K562 (cell line): Measurements from ENCODE around the gene PHYKPL.

Experiments used
- CBX3 ChIP-seq, 2 experiments: IDR thresholded peaks; 1 replicate in 1 of 2; 2 replicates in 1 of 2; pipeline ENCODE4 v1.6.1; 2012; ENCODE audit warnings: inconsistent platforms in 2 of 2, low read length in 2 of 2, borderline replicate concordance in 1 of 2, control low read depth in 1 of 2
- CBX5 ChIP-seq: IDR thresholded peaks from 2 replicates; pipeline ENCODE4 v1.6.1; 2014; ENCODE audit warnings: low read depth, borderline replicate concordance
- EZH2 ChIP-seq: IDR thresholded peaks from 2 replicates; pipeline ENCODE4 v1.6.1; 2012; ENCODE audit warnings: low read depth, mild to moderate bottlenecking, inconsistent platforms, low read length, borderline replicate concordance
- NFE2L1 ChIP-seq: fragments of 450-650 bp; IDR thresholded peaks from 2 replicates; pipeline ENCODE4 v1.6.1; 2016; ENCODE audit warnings: missing genetic modification characterization, low read depth, mild to moderate bottlenecking, missing compliant biosample characterization, moderate library complexity, borderline replicate concordance
- PHB2 ChIP-seq: fragments of 450-650 bp; IDR thresholded peaks from 2 replicates; pipeline ENCODE4 v1.6.1; 2017; ENCODE audit warnings: low read depth
- TBL1XR1 ChIP-seq, 2 experiments: IDR thresholded peaks; 2 replicates each; pipeline ENCODE4 v1.6.1; 2012; ENCODE audit warnings: improper control_type of control experiment in 2 of 2, low read length in 2 of 2, mild to moderate bottlenecking in 1 of 2
- TF ChIP-seq, protein P1 (sequence below): fragments of 450-650 bp; IDR thresholded peaks from 2 replicates; pipeline ENCODE4 v1.7.1; 2018; ENCODE audit warnings: mild to moderate bottlenecking, low read depth; ENCODE audit not compliant: partially characterized antibody
- TF ChIP-seq, protein P2 (sequence below): fragments of 450-650 bp; IDR thresholded peaks from 2 replicates; pipeline ENCODE4 v1.6.1; 2016; ENCODE audit warnings: borderline replicate concordance
- TF ChIP-seq, protein P3 (sequence below), 3 experiments: IDR thresholded peaks in 2 of 3; conservative IDR thresholded peaks in 1 of 3; 2 replicates each; pipeline ENCODE4 v1.5.1; 2011 to 2012; ENCODE audit warnings: low read length in 3 of 3, mild to moderate bottlenecking in 3 of 3, control low read depth in 2 of 3, improper control_type of control experiment in 1 of 3, inconsistent platforms in 1 of 3, low read depth in 1 of 3, mixed read lengths in 1 of 3, moderate library complexity in 1 of 3; ENCODE audit not compliant: insufficient read depth in 2 of 3
- TF ChIP-seq, protein P4 (sequence below), 2 experiments: IDR thresholded peaks; 2 replicates each; pipeline ENCODE4 v1.6.1; 2012; ENCODE audit warnings: improper control_type of control experiment in 2 of 2, low read depth in 2 of 2, low read length in 2 of 2, borderline replicate concordance in 1 of 2
- TF ChIP-seq, protein P5 (sequence below): sonication (generic); formaldehyde crosslinking; IDR thresholded peaks from 2 replicates; pipeline ENCODE4 v1.8.0; 2022; ENCODE audit warnings: mild to moderate bottlenecking, low read depth, missing genetic modification reagents
- TF ChIP-seq, protein P6 (sequence below): sonication (generic); formaldehyde crosslinking; IDR thresholded peaks from 2 replicates; pipeline ENCODE4 v1.9.0; 2022; ENCODE audit warnings: mild to moderate bottlenecking, missing genetic modification reagents
- TF ChIP-seq, protein P7 (sequence below): sonication (generic); formaldehyde crosslinking; IDR thresholded peaks from 2 replicates; pipeline ENCODE4 v1.8.0; 2022; ENCODE audit warnings: mild to moderate bottlenecking, missing genetic modification reagents, borderline replicate concordance

DNA sequence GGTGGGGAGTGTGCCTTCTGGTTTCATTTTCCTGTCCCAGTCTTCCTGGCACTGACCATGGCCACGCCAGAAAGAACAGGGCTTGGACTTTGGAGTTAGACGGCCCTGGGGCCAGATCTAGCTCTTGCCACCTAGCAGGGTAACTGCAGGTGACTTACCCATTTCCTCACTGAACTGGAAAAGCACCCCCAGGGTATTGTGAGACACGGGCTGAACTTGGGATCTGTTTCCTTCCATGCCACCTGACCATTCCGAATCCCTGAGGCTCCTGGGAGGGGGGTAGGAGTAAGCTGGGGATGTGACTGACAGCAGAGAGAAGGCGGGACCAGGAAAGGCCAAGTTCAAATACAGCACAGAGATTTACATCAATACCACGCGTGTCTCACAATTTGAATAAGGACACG is 18.9 kb downstream of the PHYKPL start:
- TF ChIP-seq, protein P1, sequence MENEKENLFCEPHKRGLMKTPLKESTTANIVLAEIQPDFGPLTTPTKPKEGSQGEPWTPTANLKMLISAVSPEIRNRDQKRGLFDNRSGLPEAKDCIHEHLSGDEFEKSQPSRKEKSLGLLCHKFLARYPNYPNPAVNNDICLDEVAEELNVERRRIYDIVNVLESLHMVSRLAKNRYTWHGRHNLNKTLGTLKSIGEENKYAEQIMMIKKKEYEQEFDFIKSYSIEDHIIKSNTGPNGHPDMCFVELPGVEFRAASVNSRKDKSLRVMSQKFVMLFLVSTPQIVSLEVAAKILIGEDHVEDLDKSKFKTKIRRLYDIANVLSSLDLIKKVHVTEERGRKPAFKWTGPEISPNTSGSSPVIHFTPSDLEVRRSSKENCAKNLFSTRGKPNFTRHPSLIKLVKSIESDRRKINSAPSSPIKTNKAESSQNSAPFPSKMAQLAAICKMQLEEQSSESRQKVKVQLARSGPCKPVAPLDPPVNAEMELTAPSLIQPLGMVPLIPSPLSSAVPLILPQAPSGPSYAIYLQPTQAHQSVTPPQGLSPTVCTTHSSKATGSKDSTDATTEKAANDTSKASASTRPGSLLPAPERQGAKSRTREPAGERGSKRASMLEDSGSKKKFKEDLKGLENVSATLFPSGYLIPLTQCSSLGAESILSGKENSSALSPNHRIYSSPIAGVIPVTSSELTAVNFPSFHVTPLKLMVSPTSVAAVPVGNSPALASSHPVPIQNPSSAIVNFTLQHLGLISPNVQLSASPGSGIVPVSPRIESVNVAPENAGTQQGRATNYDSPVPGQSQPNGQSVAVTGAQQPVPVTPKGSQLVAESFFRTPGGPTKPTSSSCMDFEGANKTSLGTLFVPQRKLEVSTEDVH, result no peak
- TF ChIP-seq, protein P2, sequence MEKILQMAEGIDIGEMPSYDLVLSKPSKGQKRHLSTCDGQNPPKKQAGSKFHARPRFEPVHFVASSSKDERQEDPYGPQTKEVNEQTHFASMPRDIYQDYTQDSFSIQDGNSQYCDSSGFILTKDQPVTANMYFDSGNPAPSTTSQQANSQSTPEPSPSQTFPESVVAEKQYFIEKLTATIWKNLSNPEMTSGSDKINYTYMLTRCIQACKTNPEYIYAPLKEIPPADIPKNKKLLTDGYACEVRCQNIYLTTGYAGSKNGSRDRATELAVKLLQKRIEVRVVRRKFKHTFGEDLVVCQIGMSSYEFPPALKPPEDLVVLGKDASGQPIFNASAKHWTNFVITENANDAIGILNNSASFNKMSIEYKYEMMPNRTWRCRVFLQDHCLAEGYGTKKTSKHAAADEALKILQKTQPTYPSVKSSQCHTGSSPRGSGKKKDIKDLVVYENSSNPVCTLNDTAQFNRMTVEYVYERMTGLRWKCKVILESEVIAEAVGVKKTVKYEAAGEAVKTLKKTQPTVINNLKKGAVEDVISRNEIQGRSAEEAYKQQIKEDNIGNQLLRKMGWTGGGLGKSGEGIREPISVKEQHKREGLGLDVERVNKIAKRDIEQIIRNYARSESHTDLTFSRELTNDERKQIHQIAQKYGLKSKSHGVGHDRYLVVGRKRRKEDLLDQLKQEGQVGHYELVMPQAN, result no peak
- TF ChIP-seq CBX3 (IDR thresholded peaks at IDR 0.05; ENCODE audit: borderline replicate concordance in 1 of 2, low read length in 2 of 2) (no peak), NFE2L1 (tag) (no peak), EZH2 (no peak), CBX5 (no peak), TBL1XR1 (IDR thresholded peaks at IDR 0.05; ENCODE audit: low read length in 2 of 2) (no peak), PHB2 (no peak)
- TF ChIP-seq, protein P3, sequence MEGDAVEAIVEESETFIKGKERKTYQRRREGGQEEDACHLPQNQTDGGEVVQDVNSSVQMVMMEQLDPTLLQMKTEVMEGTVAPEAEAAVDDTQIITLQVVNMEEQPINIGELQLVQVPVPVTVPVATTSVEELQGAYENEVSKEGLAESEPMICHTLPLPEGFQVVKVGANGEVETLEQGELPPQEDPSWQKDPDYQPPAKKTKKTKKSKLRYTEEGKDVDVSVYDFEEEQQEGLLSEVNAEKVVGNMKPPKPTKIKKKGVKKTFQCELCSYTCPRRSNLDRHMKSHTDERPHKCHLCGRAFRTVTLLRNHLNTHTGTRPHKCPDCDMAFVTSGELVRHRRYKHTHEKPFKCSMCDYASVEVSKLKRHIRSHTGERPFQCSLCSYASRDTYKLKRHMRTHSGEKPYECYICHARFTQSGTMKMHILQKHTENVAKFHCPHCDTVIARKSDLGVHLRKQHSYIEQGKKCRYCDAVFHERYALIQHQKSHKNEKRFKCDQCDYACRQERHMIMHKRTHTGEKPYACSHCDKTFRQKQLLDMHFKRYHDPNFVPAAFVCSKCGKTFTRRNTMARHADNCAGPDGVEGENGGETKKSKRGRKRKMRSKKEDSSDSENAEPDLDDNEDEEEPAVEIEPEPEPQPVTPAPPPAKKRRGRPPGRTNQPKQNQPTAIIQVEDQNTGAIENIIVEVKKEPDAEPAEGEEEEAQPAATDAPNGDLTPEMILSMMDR (IDR thresholded peaks at IDR 0.05 in 2 of 3, conservative IDR thresholded peaks at IDR 0.05 in 1 of 3; ENCODE audit: insufficient read depth in 2 of 3, low read depth in 1 of 3, low read length in 3 of 3), result no peak
- TF ChIP-seq, protein P4, sequence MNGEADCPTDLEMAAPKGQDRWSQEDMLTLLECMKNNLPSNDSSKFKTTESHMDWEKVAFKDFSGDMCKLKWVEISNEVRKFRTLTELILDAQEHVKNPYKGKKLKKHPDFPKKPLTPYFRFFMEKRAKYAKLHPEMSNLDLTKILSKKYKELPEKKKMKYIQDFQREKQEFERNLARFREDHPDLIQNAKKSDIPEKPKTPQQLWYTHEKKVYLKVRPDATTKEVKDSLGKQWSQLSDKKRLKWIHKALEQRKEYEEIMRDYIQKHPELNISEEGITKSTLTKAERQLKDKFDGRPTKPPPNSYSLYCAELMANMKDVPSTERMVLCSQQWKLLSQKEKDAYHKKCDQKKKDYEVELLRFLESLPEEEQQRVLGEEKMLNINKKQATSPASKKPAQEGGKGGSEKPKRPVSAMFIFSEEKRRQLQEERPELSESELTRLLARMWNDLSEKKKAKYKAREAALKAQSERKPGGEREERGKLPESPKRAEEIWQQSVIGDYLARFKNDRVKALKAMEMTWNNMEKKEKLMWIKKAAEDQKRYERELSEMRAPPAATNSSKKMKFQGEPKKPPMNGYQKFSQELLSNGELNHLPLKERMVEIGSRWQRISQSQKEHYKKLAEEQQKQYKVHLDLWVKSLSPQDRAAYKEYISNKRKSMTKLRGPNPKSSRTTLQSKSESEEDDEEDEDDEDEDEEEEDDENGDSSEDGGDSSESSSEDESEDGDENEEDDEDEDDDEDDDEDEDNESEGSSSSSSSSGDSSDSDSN (IDR thresholded peaks at IDR 0.05; ENCODE audit: borderline replicate concordance in 1 of 2, low read depth in 2 of 2, low read length in 2 of 2), result no peak
- TF ChIP-seq, protein P5, sequence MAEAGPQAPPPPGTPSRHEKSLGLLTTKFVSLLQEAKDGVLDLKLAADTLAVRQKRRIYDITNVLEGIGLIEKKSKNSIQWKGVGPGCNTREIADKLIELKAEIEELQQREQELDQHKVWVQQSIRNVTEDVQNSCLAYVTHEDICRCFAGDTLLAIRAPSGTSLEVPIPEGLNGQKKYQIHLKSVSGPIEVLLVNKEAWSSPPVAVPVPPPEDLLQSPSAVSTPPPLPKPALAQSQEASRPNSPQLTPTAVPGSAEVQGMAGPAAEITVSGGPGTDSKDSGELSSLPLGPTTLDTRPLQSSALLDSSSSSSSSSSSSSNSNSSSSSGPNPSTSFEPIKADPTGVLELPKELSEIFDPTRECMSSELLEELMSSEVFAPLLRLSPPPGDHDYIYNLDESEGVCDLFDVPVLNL (CRISPR knock-in tag), result no peak
- TF ChIP-seq, protein P6, sequence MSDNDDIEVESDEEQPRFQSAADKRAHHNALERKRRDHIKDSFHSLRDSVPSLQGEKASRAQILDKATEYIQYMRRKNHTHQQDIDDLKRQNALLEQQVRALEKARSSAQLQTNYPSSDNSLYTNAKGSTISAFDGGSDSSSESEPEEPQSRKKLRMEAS (CRISPR knock-in tag), result no peak
- TF ChIP-seq, protein P7, sequence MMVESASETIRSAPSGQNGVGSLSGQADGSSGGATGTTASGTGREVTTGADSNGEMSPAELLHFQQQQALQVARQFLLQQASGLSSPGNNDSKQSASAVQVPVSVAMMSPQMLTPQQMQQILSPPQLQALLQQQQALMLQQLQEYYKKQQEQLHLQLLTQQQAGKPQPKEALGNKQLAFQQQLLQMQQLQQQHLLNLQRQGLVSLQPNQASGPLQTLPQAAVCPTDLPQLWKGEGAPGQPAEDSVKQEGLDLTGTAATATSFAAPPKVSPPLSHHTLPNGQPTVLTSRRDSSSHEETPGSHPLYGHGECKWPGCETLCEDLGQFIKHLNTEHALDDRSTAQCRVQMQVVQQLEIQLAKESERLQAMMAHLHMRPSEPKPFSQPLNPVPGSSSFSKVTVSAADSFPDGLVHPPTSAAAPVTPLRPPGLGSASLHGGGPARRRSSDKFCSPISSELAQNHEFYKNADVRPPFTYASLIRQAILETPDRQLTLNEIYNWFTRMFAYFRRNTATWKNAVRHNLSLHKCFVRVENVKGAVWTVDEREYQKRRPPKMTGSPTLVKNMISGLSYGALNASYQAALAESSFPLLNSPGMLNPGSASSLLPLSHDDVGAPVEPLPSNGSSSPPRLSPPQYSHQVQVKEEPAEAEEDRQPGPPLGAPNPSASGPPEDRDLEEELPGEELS (CRISPR knock-in tag), result no peak
